ENCODE data around the gene HUNK.

Gene HUNK

GRCh38 chr21:31993826-31994825 lies 121.3 kb downstream of the HUNK start:
- no peaks in the 10 kb centered on the region for H3K79me2 ChIP-seq (ENCODE audit: insufficient read depth, low read depth)
- H4K20me1 ChIP-seq (ENCODE audit: insufficient read depth): no peaks in the 10 kb centered on the region
- no peak for TF ChIP-seq CTCF (conservative IDR thresholded peaks at IDR 0.05; ENCODE audit: low read depth, low read length)
- no peaks in the 10 kb centered on the region; the same call in 1 of the 2 replicates for H3K36me3 ChIP-seq (ENCODE audit: insufficient read depth)
- H3K27me3 ChIP-seq (ENCODE audit: insufficient read depth, low read depth): no peaks in the 10 kb centered on the region
- no peak overlapping the region for H3K4me3 ChIP-seq (IDR thresholded peaks at IDR 0.05; ENCODE audit: insufficient read depth, low read depth, low read length)
- H3K4me2 ChIP-seq: no peak overlapping the region
- no peaks in the 10 kb centered on the region for H3K4me1 ChIP-seq (ENCODE audit: low read depth, poor library complexity, severe bottlenecking)
- no peak overlapping the region for H3K9ac ChIP-seq
- H2AFZ ChIP-seq (ENCODE audit: low read depth): no peak overlapping the region
- no peak overlapping the region for H3K27ac ChIP-seq

DNA sequence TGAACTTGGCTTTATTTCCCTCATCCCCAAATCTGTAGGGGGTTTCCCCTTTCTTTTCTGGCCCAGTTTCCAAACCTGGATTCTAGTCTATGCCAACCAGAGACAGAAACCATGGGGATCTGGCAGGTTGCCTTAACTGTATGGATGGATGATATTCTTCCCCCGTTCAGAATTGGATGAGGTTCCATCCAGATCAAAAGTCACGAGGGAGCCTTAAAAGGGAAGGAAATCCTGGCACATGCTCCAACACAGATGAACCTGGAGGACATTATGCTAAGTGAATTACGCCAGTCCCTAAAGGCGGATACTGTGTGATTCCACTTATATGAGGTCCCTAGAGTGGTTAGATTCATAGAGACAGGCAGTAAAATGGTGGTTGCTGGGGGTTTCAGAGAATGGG lies 124.4 kb downstream of the HUNK start:
- Histone ChIP-seq H4K20me1 (ENCODE audit: insufficient read depth) (no peaks in the 10 kb centered on the region), H3K4me3 (IDR thresholded peaks at IDR 0.05; ENCODE audit: insufficient read depth, low read depth, low read length) (no peak overlapping the region), H2AFZ (ENCODE audit: low read depth) (no peak overlapping the region), H3K79me2 (ENCODE audit: insufficient read depth, low read depth) (no peaks in the 10 kb centered on the region), H3K4me2 (no peak overlapping the region), H3K9ac (no peak overlapping the region), H3K4me1 (ENCODE audit: low read depth, poor library complexity, severe bottlenecking) (no peaks in the 10 kb centered on the region), H3K36me3 (ENCODE audit: insufficient read depth) (no peaks in the 10 kb centered on the region; the same call in 1 of the 2 replicates), H3K27me3 (ENCODE audit: insufficient read depth, low read depth) (no peaks in the 10 kb centered on the region), H3K27ac (no peak overlapping the region)
- no peak for TF ChIP-seq CTCF (conservative IDR thresholded peaks at IDR 0.05; ENCODE audit: low read depth, low read length)

GRCh38 chr21:31999810-32000468 lies 127.1 kb downstream of the HUNK start:
- no peak overlapping the region for H3K9ac ChIP-seq
- H3K79me2 ChIP-seq (ENCODE audit: insufficient read depth, low read depth): no peaks in the 10 kb centered on the region
- no peak overlapping the region for H3K27ac ChIP-seq
- no peak overlapping the region for H3K4me3 ChIP-seq (IDR thresholded peaks at IDR 0.05; ENCODE audit: insufficient read depth, low read depth, low read length)
- H3K4me2 ChIP-seq: no peak overlapping the region
- H4K20me1 ChIP-seq (ENCODE audit: insufficient read depth): no peaks in the 10 kb centered on the region
- no peaks in the 10 kb centered on the region for H3K4me1 ChIP-seq (ENCODE audit: low read depth, poor library complexity, severe bottlenecking)
- no peaks in the 10 kb centered on the region for H3K27me3 ChIP-seq (ENCODE audit: insufficient read depth, low read depth)
- H3K36me3 ChIP-seq (ENCODE audit: insufficient read depth): no peaks in the 10 kb centered on the region; the same call in 1 of the 2 replicates
- TF ChIP-seq CTCF (conservative IDR thresholded peaks at IDR 0.05; ENCODE audit: low read depth, low read length): no peak
- no peak overlapping the region for H2AFZ ChIP-seq (ENCODE audit: low read depth)

- Histone ChIP-seq H3K4me3 (IDR thresholded peaks at IDR 0.05; ENCODE audit: insufficient read depth, low read depth, low read length) (no peak overlapping the region), H3K27me3 (ENCODE audit: insufficient read depth, low read depth) (no peaks in the 10 kb centered on the region), H4K20me1 (ENCODE audit: insufficient read depth) (no peaks in the 10 kb centered on the region), H3K4me1 (ENCODE audit: low read depth, poor library complexity, severe bottlenecking) (no peaks in the 10 kb centered on the region), H2AFZ (ENCODE audit: low read depth) (no peak overlapping the region), H3K79me2 (ENCODE audit: insufficient read depth, low read depth) (no peaks in the 10 kb centered on the region), H3K36me3 (ENCODE audit: insufficient read depth) (no peaks in the 10 kb centered on the region; the same call in 1 of the 2 replicates), H3K27ac (no peak overlapping the region), H3K4me2 (no peak overlapping the region), H3K9ac (no peak overlapping the region)
- TF ChIP-seq CTCF (conservative IDR thresholded peaks at IDR 0.05; ENCODE audit: low read depth, low read length): no peak
Observed at GRCh38 chr21:32001390-32001789, 128.6 kb downstream of the HUNK start.
